H54 (cell line): ENCODE data around the gene OR11G2.
"Not testable (repeated sequence)": the region's sequence is repeated elsewhere in the genome, so short reads cannot be mapped to it uniquely, and the experiment has no call there.

Experiments
- DNase-seq: peaks from one replicate; pipeline ENCODE4 v3.0.0; 2011; ENCODE audit warnings: low spot score, mixed read lengths; ENCODE audit not compliant: insufficient read length
- FAIRE-seq: peaks from 3 replicates; lab custom pipeline; 2011; peaks lifted over from hg19 to GRCh38; lab: Jason Lieb, UNC
- POLR2A ChIP-seq: IDR thresholded peaks from 2 replicates; pipeline ENCODE4 v1.6.1; 2011; ENCODE audit warnings: low read depth, mild to moderate bottlenecking, low read length

The OR11G2 gene

GRCh38 chr14:20195911-20196310 lies 5.2 kb downstream of the OR11G2 start:
- DNase-seq (no peak), FAIRE-seq (no peak)
- TF ChIP-seq POLR2A = no peak

DNA sequence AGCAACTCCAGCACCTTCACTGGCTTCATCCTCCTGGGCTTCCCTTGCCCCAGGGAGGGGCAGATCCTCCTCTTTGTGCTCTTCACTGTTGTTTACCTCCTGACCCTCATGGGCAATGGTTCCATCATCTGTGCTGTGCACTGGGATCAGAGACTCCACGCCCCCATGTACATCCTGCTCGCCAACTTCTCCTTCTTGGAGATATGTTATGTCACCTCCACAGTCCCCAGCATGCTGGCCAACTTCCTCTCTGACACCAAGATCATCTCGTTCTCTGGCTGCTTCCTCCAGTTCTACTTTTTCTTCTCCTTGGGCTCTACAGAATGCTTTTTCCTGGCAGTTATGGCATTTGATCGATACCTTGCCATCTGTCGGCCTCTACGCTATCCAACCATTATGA lies 6.8 kb downstream of the OR11G2 start:
- no peak for FAIRE-seq
- no peak for DNase-seq
- no peak for TF ChIP-seq POLR2A

DNA sequence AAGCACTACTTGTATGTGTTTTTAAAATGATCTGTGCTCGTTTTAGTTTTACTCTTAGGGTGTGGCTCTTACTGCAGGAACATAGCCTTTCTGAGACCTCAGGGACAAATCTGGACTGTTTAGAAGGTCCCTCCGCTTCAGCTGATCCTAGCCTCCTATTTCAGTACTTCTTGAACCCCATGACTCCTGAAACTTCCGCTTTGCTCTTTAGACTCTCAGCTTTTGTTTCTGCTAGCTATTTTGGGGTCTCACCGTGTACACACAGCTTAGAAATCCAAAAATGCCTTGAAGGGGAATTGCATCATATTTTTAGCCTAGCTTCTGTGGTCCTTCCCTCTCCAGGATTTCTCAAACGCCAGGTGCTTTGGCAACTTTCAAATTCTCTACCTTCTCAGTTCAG lies 8.3 kb downstream of the OR11G2 start:
- no peak for TF ChIP-seq POLR2A
- FAIRE-seq = no peak
- DNase-seq = no peak

- DNase-seq (no peak), FAIRE-seq (no peak)
- TF ChIP-seq POLR2A = no peak
These were observed 14.0 kb downstream of the OR11G2 start for GRCh38 chr14:20204721-20205120.

DNA sequence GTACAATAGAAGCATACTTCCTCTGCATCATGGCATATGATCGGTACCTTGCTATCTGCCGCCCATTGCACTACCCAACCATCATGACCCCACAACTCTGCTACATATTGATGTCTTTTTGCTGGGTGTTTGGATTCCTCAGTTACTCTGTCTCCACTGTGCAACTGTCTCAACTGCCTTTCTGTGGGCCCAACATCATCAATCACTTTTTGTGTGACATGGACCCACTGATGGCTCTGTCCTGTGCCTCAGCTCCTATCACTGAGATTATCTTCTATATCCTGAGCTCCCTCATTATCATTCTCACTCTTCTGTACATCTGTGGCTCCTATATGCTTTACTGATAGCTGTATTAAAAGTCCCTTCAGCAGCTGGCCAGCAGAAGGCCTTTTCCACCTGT lies 18.9 kb downstream of the OR11G2 start:
- TF ChIP-seq POLR2A = no peak
- FAIRE-seq (no peak), DNase-seq (no peak)

GRCh38 chr14:20212406-20212805 lies 21.7 kb downstream of the OR11G2 start:
- FAIRE-seq = not testable (repeated sequence)

GRCh38 chr14:20215196-20215595 lies 24.5 kb downstream of the OR11G2 start:
- no peak for FAIRE-seq
- no peak for DNase-seq
- TF ChIP-seq POLR2A = no peak

More at GRCh38 chr14:20212406-20212805, 21.7 kb downstream of the OR11G2 start:
- not testable (repeated sequence) for DNase-seq

DNA sequence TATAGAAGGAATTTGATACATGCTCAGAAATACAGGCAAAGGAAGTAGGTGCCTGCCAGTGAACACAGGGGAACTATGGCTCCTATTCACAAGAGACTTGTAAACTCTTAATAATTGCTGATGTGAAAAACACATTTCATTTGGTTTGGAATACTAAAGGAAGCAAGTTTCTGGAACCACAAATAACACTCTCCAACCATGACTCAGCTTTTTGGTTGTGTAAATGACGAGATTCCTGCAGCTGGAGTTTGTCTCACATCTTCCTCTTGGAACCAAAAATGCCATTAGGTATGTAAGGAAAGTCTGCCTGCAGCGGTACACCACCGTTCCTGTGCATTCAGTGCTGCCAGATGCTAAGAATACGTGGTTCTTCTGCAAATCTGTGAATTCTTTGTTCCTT lies 28.3 kb downstream of the OR11G2 start:
- no peak for FAIRE-seq
- TF ChIP-seq POLR2A = no peak
- no peak for DNase-seq

GRCh38 chr14:20223410-20223809 lies 32.7 kb downstream of the OR11G2 start, which contains the start of gene OR11H6:
TSS of gene OR11H6 (plus strand) at chr14:20223710. CDS start at chr14:20223710, 0 bp downstream.
- FAIRE-seq (no peak), DNase-seq (no peak)

DNA sequence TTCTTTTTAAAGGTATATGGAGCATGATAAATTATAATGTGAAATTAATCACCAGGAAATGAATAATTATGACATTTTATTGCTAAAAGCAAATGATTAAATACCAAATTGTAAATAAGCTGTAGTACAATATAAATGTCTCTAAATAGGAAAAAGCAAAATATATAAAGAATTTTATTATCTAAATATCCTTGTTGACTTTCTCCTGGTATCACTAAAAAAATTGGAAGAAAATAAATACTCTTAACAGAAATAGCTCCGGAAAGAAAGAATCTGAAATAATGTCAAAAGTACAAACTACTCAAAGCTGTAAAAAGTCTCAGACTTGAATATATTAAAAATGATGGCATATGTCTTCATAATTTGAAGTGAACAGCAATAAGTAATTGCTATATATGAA lies 38.0 kb downstream of the OR11G2 start, which contains the start of gene OR11H7:
Gene OR11H7, plus strand, starts transcription at position 301 of the 400 bp plus-strand sequence.
- TF ChIP-seq POLR2A = no peak
- DNase-seq (no peak), FAIRE-seq (no peak)

More at GRCh38 chr14:20223410-20223809, 32.7 kb downstream of the OR11G2 start, which contains the start of gene OR11H6:
- no peak for TF ChIP-seq POLR2A

DNA sequence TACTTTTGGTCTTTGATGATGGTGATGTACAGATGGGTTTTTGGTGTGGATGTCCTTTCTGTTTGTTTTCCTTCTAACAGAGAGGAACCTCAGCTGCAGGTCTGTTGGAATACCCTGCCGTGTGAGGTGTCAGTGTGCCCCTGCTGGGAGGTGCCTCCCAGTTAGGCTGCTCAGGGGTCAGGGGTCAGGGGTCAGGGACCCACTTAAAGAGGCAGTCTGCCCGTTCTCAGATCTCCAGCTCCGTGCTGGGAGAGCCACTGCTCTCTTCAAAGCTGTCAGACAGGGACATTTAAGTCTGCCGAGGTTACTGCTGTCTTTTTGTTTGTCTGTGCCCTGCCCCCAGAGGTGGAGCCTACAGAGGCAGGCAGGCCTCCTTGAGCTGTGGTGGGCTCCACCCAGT lies 44.7 kb downstream of the OR11G2 start:
- not testable (repeated sequence) for DNase-seq, FAIRE-seq

GRCh38 chr14:20247646-20248246 lies 57.0 kb downstream of the OR11G2 start:
- TF ChIP-seq POLR2A = no peak
- no peak for FAIRE-seq
- no peak for DNase-seq
